ENCODE results near the gene DDX46. TPM values are rescaled to one million over a fixed set of nuclear protein-coding genes. Genes with fewer than 3 reads are reported as not detected.

Gene DDX46
- total RNA-seq, 6 donors from 2014 or later: 31.2 to 68.9 (median 45.0) TPM

DNA sequence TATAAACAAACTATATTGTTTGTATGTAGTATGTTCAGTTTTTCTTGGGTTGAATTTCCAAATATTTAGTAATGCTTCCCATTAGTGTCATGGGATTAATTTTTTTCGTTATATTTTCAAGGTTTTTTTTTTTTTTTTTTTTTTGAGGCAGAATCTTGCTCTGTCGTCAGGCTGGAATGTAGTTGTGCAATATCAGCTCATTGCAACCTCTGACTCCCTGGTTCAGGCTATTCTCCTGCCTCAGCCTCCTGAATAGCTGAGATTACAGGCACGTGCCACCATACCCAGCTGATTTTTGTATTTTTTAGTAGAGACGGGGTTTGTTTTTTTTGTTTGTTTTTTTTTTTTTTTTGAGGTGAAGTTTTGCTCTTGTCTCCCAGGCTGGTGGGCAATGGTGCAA, 10.6 kb downstream of the DDX46 start:
- 70 to 74% methylated on average over 4 of the region's 4 CpGs for WGBS, 2 donors
- H3K36me3 ChIP-seq: peaks cover 19 to 95% (median 85%) of the 10 kb centered on the region in 4 donors
- no peak for DNase-seq

DNA sequence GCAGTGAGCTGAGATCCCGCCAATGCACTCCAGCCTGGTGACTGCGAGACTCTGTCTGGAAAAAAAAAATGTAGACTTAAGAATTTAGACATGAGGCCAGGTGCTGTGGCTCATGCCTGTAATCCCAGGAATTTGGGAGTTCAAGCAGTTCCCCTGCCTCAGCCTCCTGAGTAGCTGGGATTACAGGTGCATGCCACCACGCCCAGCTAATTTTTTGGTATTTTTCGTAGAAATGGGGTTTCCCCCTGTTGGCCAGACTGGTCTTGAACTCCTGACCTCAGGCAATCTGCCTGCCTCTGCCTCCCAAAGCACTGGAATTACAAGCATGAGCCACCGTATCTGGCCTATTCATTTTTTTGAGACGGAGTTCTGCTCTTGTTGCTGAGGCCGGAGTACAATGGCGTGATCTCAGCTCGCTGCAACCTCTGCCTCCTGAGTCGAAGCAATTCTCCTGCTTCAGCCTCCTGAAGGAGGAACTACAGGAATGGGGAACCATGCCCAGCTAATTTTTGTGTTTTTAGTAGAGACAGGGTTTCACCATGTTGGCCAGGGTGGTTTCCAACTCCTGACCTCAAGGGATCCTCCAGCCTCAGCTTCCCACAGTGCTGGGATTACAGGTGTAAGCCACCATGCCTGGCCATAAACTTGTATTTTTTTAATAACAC, 14.0 kb downstream of the DDX46 start:
- H3K4me1 ChIP-seq: no peaks in the 10 kb centered on the region
- WGBS, 2 donors: 89 to 93% methylated on average over 10 of the region's 10 CpGs
- no peak overlapping the region for H3K27ac ChIP-seq
- H3K4me3 ChIP-seq: no peak overlapping the region
- H3K9me3 ChIP-seq: no peaks in the 10 kb centered on the region
- H3K36me3 ChIP-seq: peaks cover 25 to 96% (median 87%) of the 10 kb centered on the region in 4 donors
- ATAC-seq (ENCODE audit: low FRiP score in 2 of 2) (no peak), DNase-seq (no peak)
- no peaks in the 10 kb centered on the region for H3K27me3 ChIP-seq
- TF ChIP-seq POLR2A (IDR thresholded peaks at IDR 0.05) (no peak), POLR2AphosphoS5 (IDR thresholded peaks at IDR 0.05) (no peak), EP300 (IDR thresholded peaks at IDR 0.05) (no peak)
- TF ChIP-seq, protein P1, sequence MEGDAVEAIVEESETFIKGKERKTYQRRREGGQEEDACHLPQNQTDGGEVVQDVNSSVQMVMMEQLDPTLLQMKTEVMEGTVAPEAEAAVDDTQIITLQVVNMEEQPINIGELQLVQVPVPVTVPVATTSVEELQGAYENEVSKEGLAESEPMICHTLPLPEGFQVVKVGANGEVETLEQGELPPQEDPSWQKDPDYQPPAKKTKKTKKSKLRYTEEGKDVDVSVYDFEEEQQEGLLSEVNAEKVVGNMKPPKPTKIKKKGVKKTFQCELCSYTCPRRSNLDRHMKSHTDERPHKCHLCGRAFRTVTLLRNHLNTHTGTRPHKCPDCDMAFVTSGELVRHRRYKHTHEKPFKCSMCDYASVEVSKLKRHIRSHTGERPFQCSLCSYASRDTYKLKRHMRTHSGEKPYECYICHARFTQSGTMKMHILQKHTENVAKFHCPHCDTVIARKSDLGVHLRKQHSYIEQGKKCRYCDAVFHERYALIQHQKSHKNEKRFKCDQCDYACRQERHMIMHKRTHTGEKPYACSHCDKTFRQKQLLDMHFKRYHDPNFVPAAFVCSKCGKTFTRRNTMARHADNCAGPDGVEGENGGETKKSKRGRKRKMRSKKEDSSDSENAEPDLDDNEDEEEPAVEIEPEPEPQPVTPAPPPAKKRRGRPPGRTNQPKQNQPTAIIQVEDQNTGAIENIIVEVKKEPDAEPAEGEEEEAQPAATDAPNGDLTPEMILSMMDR (IDR thresholded peaks at IDR 0.05): no peak

More for the DNA sequence above, 10.6 kb downstream of the DDX46 start:
- Histone ChIP-seq H3K4me1 (no peaks in the 10 kb centered on the region), H3K9me3 (no peaks in the 10 kb centered on the region), H3K27me3 (no peaks in the 10 kb centered on the region), H3K4me3 (no peak overlapping the region), H3K27ac (no peak overlapping the region)
- TF ChIP-seq, protein P1 (IDR thresholded peaks at IDR 0.05): no peak
- no peak for TF ChIP-seq POLR2AphosphoS5 (IDR thresholded peaks at IDR 0.05)
- no peak for ATAC-seq (ENCODE audit: low FRiP score in 2 of 2)

DNA sequence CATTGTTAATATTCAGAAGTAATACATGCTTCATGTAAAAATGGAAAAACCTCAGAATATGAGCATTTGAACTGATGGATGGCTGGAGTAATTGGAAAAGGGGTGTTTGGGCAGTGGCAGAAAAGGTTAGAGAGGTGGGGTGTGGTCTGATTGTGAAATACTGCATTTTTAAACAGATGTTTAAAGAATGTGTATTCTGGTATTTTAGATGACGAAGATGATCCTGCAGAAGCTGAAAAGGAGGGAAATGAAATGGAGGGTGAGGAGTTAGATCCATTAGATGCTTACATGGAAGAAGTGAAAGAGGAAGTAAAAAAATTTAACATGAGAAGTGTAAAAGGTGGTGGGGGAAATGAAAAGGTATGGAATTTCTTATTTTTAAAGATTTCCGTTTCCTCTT, 18.8 kb downstream of the DDX46 start:
- peaks cover 19 to 99% (median 78%) of the 10 kb centered on the region in 4 donors for H3K36me3 ChIP-seq
- no peaks in the 10 kb centered on the region for H3K9me3 ChIP-seq
- ATAC-seq (ENCODE audit: low FRiP score in 2 of 2) (no peak), DNase-seq (no peak)
- no peaks in the 10 kb centered on the region for H3K27me3 ChIP-seq
- H3K4me3 ChIP-seq: no peak overlapping the region
- TF ChIP-seq, protein P1 (IDR thresholded peaks at IDR 0.05): no peak
- no peak for TF ChIP-seq POLR2A (IDR thresholded peaks at IDR 0.05)
- no peak for TF ChIP-seq EP300 (IDR thresholded peaks at IDR 0.05)
- no peak for TF ChIP-seq POLR2AphosphoS5 (IDR thresholded peaks at IDR 0.05)
- 75 to 80% methylated on average over 2 of the region's 2 CpGs for whole genome bisulfite sequencing, 2 donors
- H3K4me1 ChIP-seq: no peaks in the 10 kb centered on the region
- no peak overlapping the region for H3K27ac ChIP-seq

DNA sequence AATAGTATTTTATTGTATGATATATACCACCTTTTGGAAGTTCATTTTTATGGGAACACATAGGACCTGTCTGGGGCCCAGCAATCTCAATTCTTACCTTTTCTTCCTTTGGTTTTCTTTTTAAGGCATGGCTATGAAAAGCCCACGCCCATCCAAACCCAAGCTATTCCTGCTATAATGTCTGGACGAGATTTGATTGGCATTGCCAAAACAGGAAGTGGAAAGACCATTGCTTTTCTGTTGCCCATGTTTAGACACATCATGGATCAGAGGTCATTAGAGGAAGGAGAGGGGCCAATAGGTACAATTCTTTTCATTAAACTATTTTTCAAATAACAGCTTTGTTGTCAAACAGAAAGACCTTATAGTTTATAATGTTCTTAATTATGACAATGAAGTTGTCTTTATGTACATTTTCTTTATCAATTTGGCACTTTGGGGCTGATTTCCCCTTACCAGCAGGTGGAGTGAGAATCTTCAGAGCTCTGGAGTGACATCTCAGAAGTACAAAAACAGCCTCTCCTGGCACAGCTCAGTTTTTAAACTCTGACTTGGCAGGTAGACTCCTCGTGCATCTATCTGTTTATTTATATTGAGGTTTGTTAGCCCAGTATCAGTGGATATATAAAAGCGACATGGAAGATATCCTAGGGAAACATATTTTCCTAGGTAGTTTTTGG, 25.8 kb downstream of the DDX46 start:
- DNase-seq: no peak
- no peak overlapping the region for H3K27ac ChIP-seq
- WGBS, 2 donors: 63 to 73% methylated on average over 4 of the region's 4 CpGs
- H3K4me3 ChIP-seq: no peak overlapping the region
- H3K36me3 ChIP-seq: peaks cover 42 to 96% (median 71%) of the 10 kb centered on the region in 4 donors
- no peaks in the 10 kb centered on the region for H3K27me3 ChIP-seq
- no peak for ATAC-seq (ENCODE audit: low FRiP score in 2 of 2)
- no peaks in the 10 kb centered on the region for H3K4me1 ChIP-seq
- TF ChIP-seq POLR2AphosphoS5 (IDR thresholded peaks at IDR 0.05): no peak
- no peak for TF ChIP-seq EP300 (IDR thresholded peaks at IDR 0.05)
- no peak for TF ChIP-seq POLR2A (IDR thresholded peaks at IDR 0.05)
- TF ChIP-seq, protein P1 (IDR thresholded peaks at IDR 0.05): no peak
- no peaks in the 10 kb centered on the region for H3K9me3 ChIP-seq
